Kidney (tissue), 14 donors: ENCODE results near the gene CEBPE. TPM values are rescaled to one million over a fixed set of nuclear protein-coding genes. Genes with fewer than 3 reads are reported as not detected.
A peak's percentile ranks its signal among the peaks of the same experiment; 100 is the strongest.

Experiments used
- DNase-seq, 5 donors: peaks; one replicate each; pipeline ENCODE4 v3.0.0-alpha.2; 2013 to 2020
- FAIRE-seq: peaks from 2 replicates; lab custom pipeline; 2012; peaks lifted over from hg19 to GRCh38; lab: Jason Lieb, UNC
- H3K27ac ChIP-seq, 2 donors: one replicate each; pipeline ENCODE4 v1.7.0; 2013; ENCODE audit warnings: low read depth in 2 of 2, low read length in 2 of 2, inconsistent platforms in 1 of 2
- H3K27me3 ChIP-seq: one replicate; pipeline ENCODE4 v1.7.1; 2013; ENCODE audit warnings: low read length, inconsistent platforms; ENCODE audit not compliant: control insufficient read depth, insufficient read depth
- H3K36me3 ChIP-seq, 3 donors: one replicate each; pipeline versions ENCODE4 v1.7.0 to v1.7.1; 2013; ENCODE audit warnings: low read length in 3 of 3, control low read depth in 1 of 3, inconsistent platforms in 1 of 3; ENCODE audit not compliant: insufficient read depth in 3 of 3, control insufficient read depth in 2 of 3
- H3K4me1 ChIP-seq, 3 donors: one replicate each; pipeline versions ENCODE4 v1.7.0 to v1.7.1; 2013; ENCODE audit warnings: low read length in 3 of 3, inconsistent platforms in 1 of 3, low read depth in 1 of 3; ENCODE audit not compliant: control insufficient read depth in 2 of 3, insufficient read depth in 2 of 3
- H3K4me3 ChIP-seq, 3 donors: one replicate each; pipeline versions ENCODE4 v1.7.0 to v1.8.1; 2013; ENCODE audit warnings: low read length in 3 of 3, control low read depth in 1 of 3, inconsistent platforms in 1 of 3
- H3K9ac ChIP-seq, 3 donors: one replicate each; pipeline versions ENCODE4 v1.7.0 to v1.7.1; 2013; ENCODE audit warnings: low read length in 3 of 3, control low read depth in 1 of 3, inconsistent platforms in 1 of 3
- H3K9me3 ChIP-seq, 3 donors: one replicate each; pipeline versions ENCODE4 v1.7.0 to v1.7.1; 2013; ENCODE audit warnings: low read length in 3 of 3, control low read depth in 1 of 3, inconsistent platforms in 1 of 3; ENCODE audit not compliant: control insufficient read depth in 2 of 3, insufficient read depth in 1 of 3
- CTCF ChIP-seq: IDR thresholded peaks from 3 replicates; pipeline ENCODE4 v1.5.1; 2012; ENCODE audit warnings: mild to moderate bottlenecking, moderate library complexity, borderline replicate concordance; ENCODE audit not compliant: insufficient read depth; ENCODE audit errors: extremely low read depth
- intact Hi-C: fragments of 100-400 bp; cut with DNase I; formaldehyde crosslinking; loops from one replicate; pipeline ENCODE4 v1.11.1; 2022
- polyA plus RNA-seq: library from polyadenylated mRNA; stranded (reverse); fragments of 350-450 nt; fragmentation: Illumina TruSeq; extraction: RNeasy Lipid Tissue Mini Kit (QIAGEN cat#74804); gene quantifications from one replicate; pipeline ENCODE4 v1.2.3, GENCODE V29; 2014; ENCODE audit warnings: low read depth, low replicate concordance; ENCODE audit not compliant: insufficient read depth
- total RNA-seq: library from RNA; stranded (reverse); fragmentation: NEBNext Ultra II Directional; extraction: Animal tissue kit (Norgen Biotek cat#: 25700); gene quantifications from one replicate; pipeline ENCODE4 v1.2.1, GENCODE V29; 2021
- donor health status: control.
- donor health status: control.
- donor health status: control.
- donor health status: control.
- donor health status: control.
- donor health status: DM: yes; HTN: yes; CAD: no.
- donor health status: Normal renal cell carcinoma (clear cell type).

The CEBPE gene
- total and polyA plus RNA-seq, 2 donors from 2014 or later, result not detected

DNA sequence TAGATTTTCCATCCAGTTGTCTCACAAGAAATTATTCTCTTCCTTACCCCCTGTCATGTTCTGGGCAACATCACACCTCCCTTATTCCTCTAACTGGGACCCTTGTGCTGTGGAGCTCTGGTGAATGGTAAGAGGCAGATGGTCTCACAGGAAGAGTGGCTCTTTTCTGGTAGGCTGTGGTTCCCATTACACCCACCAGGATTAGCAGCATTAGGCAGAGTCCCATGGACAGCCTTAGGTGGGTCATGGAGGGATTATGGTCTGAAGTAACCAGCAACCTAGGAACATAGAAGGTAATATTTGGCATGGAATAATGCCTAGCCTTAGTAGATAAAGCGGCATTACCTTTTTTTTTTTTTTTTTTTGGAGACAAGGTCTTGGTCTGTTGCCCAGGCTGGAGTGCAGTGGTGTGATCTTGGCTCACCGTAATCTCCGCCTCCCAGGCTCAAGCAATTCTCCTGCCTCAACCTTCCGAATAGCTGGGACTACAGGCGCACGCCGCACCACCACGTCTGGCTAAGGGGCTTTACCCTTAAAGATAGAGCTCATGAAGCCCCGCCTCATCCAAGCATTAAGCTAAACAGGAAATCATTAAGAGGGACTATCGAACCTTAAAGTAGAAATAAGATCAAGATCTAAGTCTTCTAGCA, 19.7 kb downstream of the CEBPE start:
- DNase-seq, result no peak

GRCh38 chr14:23097786-23098185, 21.3 kb downstream of the CEBPE start:
- no peaks in the 10 kb centered on the region for H3K9me3 ChIP-seq
- peaks cover 0 to 7% (median 2%) of the 10 kb centered on the region in 3 donors for H3K4me1 ChIP-seq
- DNase-seq (no peak), FAIRE-seq (no peak)
- no peak overlapping the region for H3K27ac ChIP-seq
- H3K4me3 ChIP-seq, result no peak overlapping the region
- intact Hi-C loops, result no loop called here
- H3K27me3 ChIP-seq, result no peaks in the 10 kb centered on the region
- no peak for TF ChIP-seq CTCF
- H3K36me3 ChIP-seq, result peaks cover 5 to 8% (median 7%) of the 10 kb centered on the region in 3 donors
- H3K9ac ChIP-seq, result no peak overlapping the region

More for the DNA sequence above, 19.7 kb downstream of the CEBPE start:
- Histone ChIP-seq H3K27ac (no peak overlapping the region), H3K9ac (no peak overlapping the region), H3K4me1 (peaks cover 0 to 2% (median 0%) of the 10 kb centered on the region in 3 donors), H3K36me3 (peaks cover 5 to 8% (median 7%) of the 10 kb centered on the region in 3 donors), H3K9me3 (no peaks in the 10 kb centered on the region), H3K27me3 (no peaks in the 10 kb centered on the region), H3K4me3 (no peak overlapping the region)
- FAIRE-seq, result no peak
- intact Hi-C loops, result no loop called here
- no peak for TF ChIP-seq CTCF

GRCh38 chr14:23095196-23096108, 23.6 kb downstream of the CEBPE start, which contains the start of gene C14orf119:
Gene C14orf119 (plus strand): TSS chr14:23095505. CDS start chr14:23097659, 2,154 bp downstream.
- no peak for TF ChIP-seq CTCF
- peak within 1 kb of the TSS; percentile 98 to 99 for H3K27ac ChIP-seq
- no peaks in the 10 kb centered on the region for H3K27me3 ChIP-seq
- DNase-seq (peak; percentile 99 to 100 (median 100)), FAIRE-seq (peak; percentile 99)
- intact Hi-C loops, result no loop called here
- peaks cover 0 to 7% (median 2%) of the 10 kb centered on the region in 3 donors for H3K4me1 ChIP-seq
- peak within 1 kb of the TSS; percentile 96 to 99 (median 97) for H3K9ac ChIP-seq
- no peaks in the 10 kb centered on the region for H3K9me3 ChIP-seq
- H3K4me3 ChIP-seq, result peak within 1 kb of the TSS; percentile 85 to 97 (median 97)
- peaks cover 9 to 13% (median 12%) of the 10 kb centered on the region in 3 donors for H3K36me3 ChIP-seq
